Inferior parietal cortex (tissue), 1 donor: Measurements from ENCODE around the gene C4orf51.

Source experiments
- DNase-seq: peaks from one replicate; pipeline ENCODE4 v3.0.0-alpha.2; 2016; ENCODE audit errors: extremely low spot score

C4orf51 gene

GRCh38 chr4:145756244-145756643 is 76.3 kb downstream of the C4orf51 start:
- DNase-seq, result no peak

DNA sequence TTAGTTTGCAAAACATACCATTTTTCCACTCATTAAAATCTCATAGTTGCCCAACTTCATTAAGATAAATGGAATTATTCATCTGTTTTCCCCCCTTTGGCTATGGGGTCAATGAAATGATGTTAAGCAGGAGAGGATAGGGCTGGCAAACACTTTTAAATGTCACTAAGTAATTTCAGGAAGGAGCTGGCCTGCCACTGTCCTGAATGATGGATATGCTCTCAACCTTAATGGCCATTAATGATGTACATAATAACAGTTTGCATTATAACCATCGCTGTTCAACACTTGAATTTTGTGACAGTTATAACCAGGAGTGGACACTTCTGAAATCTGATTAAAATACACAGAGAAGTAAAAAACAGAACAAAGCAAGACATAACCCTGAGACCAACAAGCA is 77.2 kb downstream of the C4orf51 start:
- DNase-seq, result no peak

- DNase-seq, result no peak
These were observed 80.2 kb downstream of the C4orf51 start for GRCh38 chr4:145760176-145760575.

GRCh38 chr4:145760961-145761929 is 81.3 kb downstream of the C4orf51 start:
- DNase-seq, result no peak

DNA sequence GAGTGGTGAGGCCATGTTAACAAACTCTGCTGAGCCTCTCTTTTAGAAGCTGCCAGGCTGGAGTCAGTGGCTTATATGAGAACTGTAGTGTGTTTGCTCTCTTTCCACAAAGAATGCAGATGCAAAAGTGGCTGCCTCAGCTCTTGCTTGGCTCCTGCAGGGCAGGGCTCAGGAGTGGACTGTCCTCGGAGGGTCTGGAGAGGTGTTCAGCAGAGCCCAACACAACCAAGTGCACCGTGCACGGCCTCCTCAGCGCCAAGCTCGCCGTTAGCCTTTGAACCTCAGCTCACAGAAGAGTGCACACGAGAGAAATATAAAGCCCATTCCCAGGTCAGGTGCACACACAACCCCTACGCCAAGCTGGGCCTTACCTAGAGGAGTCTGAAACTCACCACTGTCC is 82.8 kb downstream of the C4orf51 start:
- no peak for DNase-seq

DNA sequence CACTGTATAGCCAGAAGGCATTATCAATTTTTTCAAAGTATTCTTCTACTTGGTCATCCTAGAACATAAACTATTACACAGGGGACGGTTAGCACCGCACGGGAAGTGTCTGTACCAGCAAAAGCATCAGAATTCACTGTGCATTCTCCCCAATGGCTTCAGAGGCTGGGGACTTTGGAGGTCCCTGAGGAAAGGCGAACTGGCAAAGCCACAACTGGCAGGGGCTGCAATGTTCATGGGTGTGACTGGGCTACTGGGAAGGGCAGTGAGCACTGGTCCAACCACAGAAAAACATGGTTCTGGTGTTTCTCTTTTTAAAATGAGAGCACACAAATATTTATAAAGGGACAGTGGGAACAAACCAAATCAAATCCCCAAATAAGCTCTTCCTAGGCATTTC is 83.5 kb downstream of the C4orf51 start:
- no peak for DNase-seq

- DNase-seq, result no peak
These were observed 86.3 kb downstream of the C4orf51 start for GRCh38 chr4:145766273-145766672.

DNA sequence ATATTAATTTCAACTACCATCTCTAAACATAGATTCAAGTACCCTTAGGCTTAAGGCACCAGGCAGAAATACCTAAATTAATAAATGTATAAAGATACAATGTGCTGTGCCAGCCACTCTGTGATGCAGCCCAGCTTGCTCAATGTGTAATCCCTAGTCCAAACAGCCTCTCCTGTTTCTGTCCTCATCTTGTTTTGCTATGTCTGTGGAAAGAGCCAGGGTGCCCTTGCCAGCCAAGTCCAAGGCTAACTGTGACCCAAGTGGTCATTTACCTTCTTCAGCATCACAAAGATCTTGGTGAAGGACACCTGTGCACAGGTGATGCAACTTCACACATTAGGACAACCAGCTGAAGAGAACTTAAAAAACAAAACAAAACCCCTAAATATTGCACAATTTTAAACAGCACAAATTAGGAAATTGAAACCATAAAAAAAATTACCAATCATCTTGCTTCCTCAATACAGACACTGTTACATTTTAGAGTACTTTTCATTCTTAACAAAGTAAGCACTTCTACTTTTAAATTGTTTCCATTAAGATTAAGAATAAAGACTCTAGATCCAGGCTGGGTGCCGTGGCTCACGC is 89.6 kb downstream of the C4orf51 start:
- no peak for DNase-seq

- DNase-seq, result no peak
These were observed 90.2 kb downstream of the C4orf51 start for GRCh38 chr4:145770124-145770523.

- no peak for DNase-seq
These were observed 92.4 kb downstream of the C4orf51 start for GRCh38 chr4:145772347-145772746.

DNA sequence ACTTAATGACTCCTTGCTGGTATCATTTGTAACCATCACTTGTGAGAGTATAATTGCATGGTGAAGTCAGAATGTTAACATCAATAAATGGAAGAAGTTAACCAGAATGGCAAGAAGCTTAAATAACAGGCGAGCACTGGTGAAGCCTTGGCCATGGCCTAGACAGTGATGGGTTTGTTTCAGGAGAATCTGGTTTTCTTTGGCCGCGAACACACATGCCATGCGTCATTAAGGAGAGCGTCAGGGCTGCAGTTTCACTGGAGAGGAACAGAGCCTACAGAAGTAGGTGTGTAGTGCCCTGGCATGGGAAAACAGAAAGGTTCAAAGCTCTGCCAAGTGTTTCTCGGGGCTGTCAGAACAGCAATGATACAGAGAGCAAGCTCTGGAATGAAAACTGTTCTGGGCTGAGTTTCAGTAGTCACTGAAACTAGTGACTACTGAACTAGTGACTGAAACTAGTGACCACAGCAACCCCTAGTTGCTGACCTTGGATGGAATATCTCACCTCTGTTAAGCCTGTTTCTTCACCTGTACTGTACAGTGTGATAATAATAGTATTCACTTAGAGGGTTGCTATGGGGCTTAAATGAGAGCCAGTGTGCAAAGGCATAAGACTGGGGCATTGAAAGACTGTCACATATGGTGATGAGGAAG is 93.8 kb downstream of the C4orf51 start:
- DNase-seq, result no peak

- DNase-seq, result no peak
These were observed 94.5 kb downstream of the C4orf51 start for GRCh38 chr4:145774473-145774872.

DNA sequence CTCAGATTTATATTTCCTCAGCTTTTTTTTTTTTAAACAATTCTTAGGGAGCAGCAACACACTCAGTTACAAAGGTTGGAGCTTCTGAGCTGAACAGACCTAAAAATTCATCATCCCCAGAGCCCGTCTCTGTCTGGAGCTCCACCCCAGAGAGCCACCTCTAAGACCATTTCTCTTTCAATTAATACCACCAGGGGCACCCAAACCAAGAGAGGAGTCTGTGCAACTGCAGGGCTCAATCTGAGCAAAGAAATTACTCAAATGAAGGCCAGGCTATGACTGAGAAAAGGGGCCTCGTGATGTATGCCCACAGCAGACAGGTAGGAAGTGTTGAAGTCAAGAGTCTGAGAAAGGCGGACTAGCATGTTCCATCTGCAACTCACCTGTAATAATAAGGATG is 95.5 kb downstream of the C4orf51 start:
- DNase-seq, result no peak

DNA sequence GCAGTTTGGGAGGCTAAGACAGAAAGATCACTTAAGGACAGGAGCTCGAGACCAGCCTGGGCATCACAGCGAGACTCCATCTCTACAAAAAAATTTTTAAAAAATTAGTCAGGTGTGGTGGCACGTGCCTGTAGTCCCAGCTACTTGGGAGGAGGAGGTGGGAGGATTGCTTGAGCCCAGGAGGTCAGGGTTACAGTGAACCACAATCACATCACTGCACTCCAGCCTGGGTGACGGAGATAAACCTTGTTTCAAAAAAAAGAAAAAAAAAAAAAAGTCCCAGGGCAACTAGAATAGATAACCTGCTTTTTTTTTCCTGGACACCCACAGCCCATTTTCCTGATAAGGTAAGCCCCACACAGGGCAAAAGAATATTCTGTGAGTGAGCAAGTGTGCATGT is 96.3 kb downstream of the C4orf51 start:
- DNase-seq, result no peak

DNA sequence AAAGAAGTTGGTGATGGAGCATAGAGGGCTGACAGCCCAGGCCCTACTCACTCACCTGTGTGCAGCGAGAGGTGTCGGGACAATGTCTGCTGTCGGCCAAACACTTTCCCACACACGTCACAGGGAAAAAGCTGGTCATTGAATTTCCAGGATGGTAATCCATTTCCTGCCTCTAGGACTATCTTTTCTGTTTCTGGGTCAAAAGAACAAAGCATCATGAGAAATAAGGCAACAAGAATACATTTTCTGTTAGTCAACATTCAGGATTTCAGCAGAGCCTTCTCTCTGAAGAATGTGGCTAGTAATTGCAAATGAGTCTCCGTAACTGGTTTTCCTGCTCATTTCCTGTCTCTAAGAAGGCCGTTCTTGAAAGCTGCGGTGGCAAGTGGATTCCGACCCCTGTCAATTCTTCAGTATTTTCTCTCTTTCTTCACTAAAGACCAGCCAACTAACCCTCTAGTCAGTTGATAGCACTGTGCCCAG is 99.4 kb downstream of the C4orf51 start:
- no peak for DNase-seq

- no peak for DNase-seq
These were observed 101.4 kb downstream of the C4orf51 start for GRCh38 chr4:145781351-145781750.
